ENCODE results near the gene SLC16A1.

Gene SLC16A1

DNA sequence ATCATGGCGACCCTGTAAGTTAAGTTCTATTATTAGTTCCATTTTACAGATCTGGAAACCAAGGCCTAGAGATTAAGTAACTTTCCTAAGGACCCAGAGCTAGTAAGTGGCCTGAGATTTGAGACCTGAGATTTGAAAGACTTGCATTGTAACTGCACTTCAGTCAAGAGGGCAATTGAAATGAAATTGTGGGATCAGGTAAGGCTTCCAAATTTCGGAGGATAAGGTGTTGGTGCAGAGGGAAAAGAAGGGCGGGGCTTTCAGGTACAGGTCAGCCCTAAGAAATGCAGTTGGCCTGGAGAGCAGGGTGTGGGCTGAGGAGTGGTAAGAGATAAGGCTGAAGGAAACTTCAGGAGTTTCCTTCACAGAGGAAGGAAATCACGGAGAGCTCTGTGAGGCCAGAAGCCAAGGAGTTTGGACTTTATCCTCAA is 51.1 kb downstream of the SLC16A1 start:
- DNase-seq (ENCODE audit: low spot score) = peak; percentile 72
- TF ChIP-seq, protein P1, sequence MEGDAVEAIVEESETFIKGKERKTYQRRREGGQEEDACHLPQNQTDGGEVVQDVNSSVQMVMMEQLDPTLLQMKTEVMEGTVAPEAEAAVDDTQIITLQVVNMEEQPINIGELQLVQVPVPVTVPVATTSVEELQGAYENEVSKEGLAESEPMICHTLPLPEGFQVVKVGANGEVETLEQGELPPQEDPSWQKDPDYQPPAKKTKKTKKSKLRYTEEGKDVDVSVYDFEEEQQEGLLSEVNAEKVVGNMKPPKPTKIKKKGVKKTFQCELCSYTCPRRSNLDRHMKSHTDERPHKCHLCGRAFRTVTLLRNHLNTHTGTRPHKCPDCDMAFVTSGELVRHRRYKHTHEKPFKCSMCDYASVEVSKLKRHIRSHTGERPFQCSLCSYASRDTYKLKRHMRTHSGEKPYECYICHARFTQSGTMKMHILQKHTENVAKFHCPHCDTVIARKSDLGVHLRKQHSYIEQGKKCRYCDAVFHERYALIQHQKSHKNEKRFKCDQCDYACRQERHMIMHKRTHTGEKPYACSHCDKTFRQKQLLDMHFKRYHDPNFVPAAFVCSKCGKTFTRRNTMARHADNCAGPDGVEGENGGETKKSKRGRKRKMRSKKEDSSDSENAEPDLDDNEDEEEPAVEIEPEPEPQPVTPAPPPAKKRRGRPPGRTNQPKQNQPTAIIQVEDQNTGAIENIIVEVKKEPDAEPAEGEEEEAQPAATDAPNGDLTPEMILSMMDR (IDR thresholded peaks at IDR 0.05; ENCODE audit: poor library complexity, severe bottlenecking) = no peak
- no peaks in the 10 kb centered on the region for H3K9me3 ChIP-seq (ENCODE audit: severe bottlenecking)
- peak overlapping the region; percentile 94 for H3K27ac ChIP-seq (ENCODE audit: poor library complexity, severe bottlenecking)
- H3K36me3 ChIP-seq (ENCODE audit: low read depth) = no peaks in the 10 kb centered on the region; the same call in 1 of the 2 replicates
- H3K4me1 ChIP-seq (ENCODE audit: insufficient read depth, poor library complexity, severe bottlenecking) = peaks cover 39% of the 10 kb centered on the region
- peak; percentile 78 for ATAC-seq (ENCODE audit: low read depth)
- no peaks in the 10 kb centered on the region for H3K27me3 ChIP-seq (ENCODE audit: insufficient read depth, poor library complexity, severe bottlenecking)
- H3K4me3 ChIP-seq (ENCODE audit: severe bottlenecking) = no peak overlapping the region

GRCh38 chr1:112904071-112904830 is 51.7 kb downstream of the SLC16A1 start:
- ATAC-seq (ENCODE audit: low read depth) (peak; percentile 80), DNase-seq (ENCODE audit: low spot score) (peak; percentile 89)
- Histone ChIP-seq H3K27ac (ENCODE audit: poor library complexity, severe bottlenecking) (peak overlapping the region; percentile 94), H3K4me3 (ENCODE audit: severe bottlenecking) (no peak overlapping the region), H3K36me3 (ENCODE audit: low read depth) (no peaks in the 10 kb centered on the region; the same call in 1 of the 2 replicates), H3K9me3 (ENCODE audit: severe bottlenecking) (no peaks in the 10 kb centered on the region), H3K4me1 (ENCODE audit: insufficient read depth, poor library complexity, severe bottlenecking) (peaks cover 39% of the 10 kb centered on the region), H3K27me3 (ENCODE audit: insufficient read depth, poor library complexity, severe bottlenecking) (no peaks in the 10 kb centered on the region)
- TF ChIP-seq, protein P1 (IDR thresholded peaks at IDR 0.05; ENCODE audit: poor library complexity, severe bottlenecking) = no peak

DNA sequence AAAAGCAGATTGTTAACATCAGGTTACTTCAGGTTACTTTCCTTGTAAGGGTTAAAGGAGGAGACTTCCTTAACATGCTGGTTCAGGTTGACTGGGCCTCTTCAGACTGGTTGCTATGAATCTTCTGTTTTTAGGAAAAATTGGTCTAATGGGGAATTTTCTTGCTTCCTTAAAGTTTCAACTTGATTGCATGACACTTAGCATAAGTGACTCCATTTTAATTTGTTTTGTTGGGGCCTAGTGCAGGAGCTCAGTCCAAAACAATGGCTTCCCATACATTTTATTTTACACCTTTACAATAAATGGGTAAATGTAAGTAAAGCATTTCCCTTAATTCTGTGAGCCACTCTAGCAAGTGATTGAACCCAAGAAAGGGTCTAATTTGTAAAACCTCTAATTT is 53.8 kb downstream of the SLC16A1 start:
- Histone ChIP-seq H3K27ac (ENCODE audit: poor library complexity, severe bottlenecking) (no peak overlapping the region), H3K36me3 (ENCODE audit: low read depth) (no peaks in the 10 kb centered on the region), H3K9me3 (ENCODE audit: severe bottlenecking) (no peaks in the 10 kb centered on the region), H3K27me3 (ENCODE audit: insufficient read depth, poor library complexity, severe bottlenecking) (no peaks in the 10 kb centered on the region), H3K4me3 (ENCODE audit: severe bottlenecking) (no peak overlapping the region), H3K4me1 (ENCODE audit: insufficient read depth, poor library complexity, severe bottlenecking) (peaks cover 39% of the 10 kb centered on the region)
- TF ChIP-seq, protein P1 (IDR thresholded peaks at IDR 0.05; ENCODE audit: poor library complexity, severe bottlenecking) = no peak
- ATAC-seq (ENCODE audit: low read depth) (no peak), DNase-seq (ENCODE audit: low spot score) (no peak)

DNA sequence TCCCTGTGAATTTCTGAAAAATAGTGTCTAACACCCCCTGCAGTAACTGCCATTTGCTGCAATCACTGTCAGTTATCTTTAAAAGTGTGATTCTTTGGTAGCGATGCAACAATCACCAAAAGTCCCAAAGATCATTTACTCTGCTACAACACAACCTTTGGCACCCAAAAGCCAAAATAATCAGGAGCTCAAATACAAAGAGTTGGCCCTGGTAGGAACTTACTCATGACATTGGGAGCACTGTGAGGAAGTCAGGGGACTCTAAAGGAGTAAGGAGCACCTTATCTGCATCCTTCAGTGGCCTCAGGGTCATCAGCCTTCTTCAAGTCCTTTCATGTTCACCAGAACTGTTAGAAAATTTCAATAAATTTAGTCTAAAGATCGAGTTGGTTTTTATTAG is 54.6 kb downstream of the SLC16A1 start:
- no peaks in the 10 kb centered on the region for H3K9me3 ChIP-seq (ENCODE audit: severe bottlenecking)
- H3K36me3 ChIP-seq (ENCODE audit: low read depth) = no peaks in the 10 kb centered on the region
- TF ChIP-seq, protein P1 (IDR thresholded peaks at IDR 0.05; ENCODE audit: poor library complexity, severe bottlenecking) = no peak
- no peak overlapping the region for H3K4me3 ChIP-seq (ENCODE audit: severe bottlenecking)
- H3K27me3 ChIP-seq (ENCODE audit: insufficient read depth, poor library complexity, severe bottlenecking) = no peaks in the 10 kb centered on the region
- no peak overlapping the region for H3K27ac ChIP-seq (ENCODE audit: poor library complexity, severe bottlenecking)
- peaks cover 33% of the 10 kb centered on the region for H3K4me1 ChIP-seq (ENCODE audit: insufficient read depth, poor library complexity, severe bottlenecking)
- ATAC-seq (ENCODE audit: low read depth) (no peak), DNase-seq (ENCODE audit: low spot score) (no peak)

- ATAC-seq (ENCODE audit: low read depth) (no peak), DNase-seq (ENCODE audit: low spot score) (no peak)
- TF ChIP-seq, protein P1 (IDR thresholded peaks at IDR 0.05; ENCODE audit: poor library complexity, severe bottlenecking) = no peak
- H3K9me3 ChIP-seq (ENCODE audit: severe bottlenecking) = peaks cover 9% of the 10 kb centered on the region
- no peaks in the 10 kb centered on the region for H3K36me3 ChIP-seq (ENCODE audit: low read depth)
- H3K4me3 ChIP-seq (ENCODE audit: severe bottlenecking) = no peak overlapping the region
- no peaks in the 10 kb centered on the region for H3K4me1 ChIP-seq (ENCODE audit: insufficient read depth, poor library complexity, severe bottlenecking)
- H3K27ac ChIP-seq (ENCODE audit: poor library complexity, severe bottlenecking) = no peak overlapping the region
- no peaks in the 10 kb centered on the region for H3K27me3 ChIP-seq (ENCODE audit: insufficient read depth, poor library complexity, severe bottlenecking)
Observed at GRCh38 chr1:112896783-112897182, 59.2 kb downstream of the SLC16A1 start.
